NCI-H748 (cell line): ENCODE measurements around the gene PCSK6.
"Not testable (repeated sequence)": the region's sequence is repeated elsewhere in the genome, so short reads cannot be mapped to it uniquely, and the experiment has no call there.

Experiments
- DNase-seq: peaks from one replicate; lab custom pipeline; 2025; ENCODE audit not compliant: unreplicated experiment; lab: John Stamatoyannopoulos, UW

Gene PCSK6

GRCh38 chr15:101463696-101464095 is 25.8 kb downstream of the PCSK6 start:
- not testable (repeated sequence) for DNase-seq

GRCh38 chr15:101463270-101463669 is 26.2 kb downstream of the PCSK6 start:
- DNase-seq: no peak

- no peak for DNase-seq
Measured at GRCh38 chr15:101461097-101461496, 28.4 kb downstream of the PCSK6 start.

DNA sequence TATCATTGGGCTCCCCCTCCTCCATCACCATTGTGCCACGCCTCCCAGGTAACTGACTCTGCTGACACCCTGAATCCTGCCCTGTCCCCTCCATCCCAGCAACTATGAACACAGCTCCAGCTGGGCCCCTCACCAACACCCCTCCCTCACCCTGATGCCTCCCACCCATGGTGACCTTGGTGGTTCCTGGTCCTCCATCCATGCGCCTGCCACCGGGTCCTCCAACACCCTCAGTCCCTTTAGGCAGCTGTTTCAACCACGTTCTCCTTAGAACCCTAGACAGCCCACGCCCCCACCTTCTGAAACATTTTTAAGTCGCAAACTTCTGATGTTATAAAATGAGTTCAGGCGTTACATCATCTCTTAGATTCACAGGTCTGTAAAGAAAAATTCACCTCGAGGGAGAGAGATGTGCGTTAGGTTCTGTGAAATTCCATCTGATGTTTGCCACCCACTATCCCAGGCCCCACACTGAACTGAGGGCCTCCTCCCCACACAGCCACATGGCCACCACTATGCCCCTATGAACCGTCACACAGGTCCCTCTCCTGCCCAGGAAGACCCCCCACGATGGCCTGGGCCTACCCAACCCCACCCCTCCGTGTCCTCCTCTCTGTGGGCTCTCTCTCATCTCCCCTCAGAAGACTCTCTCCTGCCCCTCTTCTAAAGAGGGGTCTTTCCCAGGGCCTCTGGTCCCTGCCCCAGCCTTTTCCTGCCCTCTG is 29.8 kb downstream of the PCSK6 start:
- DNase-seq: no peak

DNA sequence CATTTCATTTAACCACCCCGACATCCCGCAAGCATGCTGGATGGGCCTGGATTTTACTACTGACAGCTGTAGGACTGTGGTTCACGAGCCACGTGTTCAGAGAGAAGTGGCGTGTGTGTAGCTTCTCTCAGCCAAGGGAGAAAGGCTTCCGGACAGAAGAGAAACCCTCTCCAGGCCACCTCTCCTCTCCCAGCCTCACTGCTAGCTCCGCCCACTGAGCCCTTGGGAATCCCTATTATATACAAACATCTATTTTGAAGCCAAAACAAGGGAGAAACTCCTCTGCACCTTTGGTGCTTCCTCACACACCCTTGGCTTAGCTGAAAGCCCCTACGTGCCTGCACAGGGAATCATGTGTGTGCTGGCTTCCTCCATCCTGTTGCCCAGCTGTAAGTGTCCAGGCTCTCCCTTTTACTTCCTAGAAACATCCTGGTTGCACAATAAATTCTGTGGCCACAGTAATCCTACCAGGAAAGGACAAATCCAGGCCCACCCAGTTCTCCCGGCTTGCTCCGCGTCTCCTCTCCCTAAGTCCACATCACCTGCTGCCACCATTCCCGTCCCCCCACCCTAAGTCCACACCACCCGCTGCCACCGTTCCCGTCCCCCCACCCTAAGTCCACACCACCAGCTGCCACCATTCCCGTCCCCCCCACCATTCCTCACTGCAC is 30.5 kb downstream of the PCSK6 start:
- DNase-seq: no peak

- no peak for DNase-seq
Measured at GRCh38 chr15:101458158-101458900, 31.2 kb downstream of the PCSK6 start.

DNA sequence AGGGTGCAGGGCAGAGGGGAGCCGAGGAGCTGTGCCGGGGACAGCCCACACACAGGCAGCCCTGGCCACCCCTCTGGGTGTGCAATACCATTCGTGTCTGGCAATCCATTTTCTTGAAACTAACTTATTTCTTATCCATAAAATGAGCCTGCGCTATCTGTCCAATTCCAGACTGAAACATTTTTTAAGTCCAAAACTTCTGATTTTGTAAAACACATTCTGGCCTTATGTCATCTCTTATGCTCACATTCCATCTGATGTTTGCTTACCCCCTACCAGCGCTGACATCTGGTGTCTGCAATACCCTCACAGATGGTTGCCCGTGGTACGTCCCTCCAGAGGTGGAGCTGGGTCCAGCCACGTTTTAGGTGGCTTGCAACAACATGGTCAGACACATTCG is 31.8 kb downstream of the PCSK6 start:
- DNase-seq: no peak

DNA sequence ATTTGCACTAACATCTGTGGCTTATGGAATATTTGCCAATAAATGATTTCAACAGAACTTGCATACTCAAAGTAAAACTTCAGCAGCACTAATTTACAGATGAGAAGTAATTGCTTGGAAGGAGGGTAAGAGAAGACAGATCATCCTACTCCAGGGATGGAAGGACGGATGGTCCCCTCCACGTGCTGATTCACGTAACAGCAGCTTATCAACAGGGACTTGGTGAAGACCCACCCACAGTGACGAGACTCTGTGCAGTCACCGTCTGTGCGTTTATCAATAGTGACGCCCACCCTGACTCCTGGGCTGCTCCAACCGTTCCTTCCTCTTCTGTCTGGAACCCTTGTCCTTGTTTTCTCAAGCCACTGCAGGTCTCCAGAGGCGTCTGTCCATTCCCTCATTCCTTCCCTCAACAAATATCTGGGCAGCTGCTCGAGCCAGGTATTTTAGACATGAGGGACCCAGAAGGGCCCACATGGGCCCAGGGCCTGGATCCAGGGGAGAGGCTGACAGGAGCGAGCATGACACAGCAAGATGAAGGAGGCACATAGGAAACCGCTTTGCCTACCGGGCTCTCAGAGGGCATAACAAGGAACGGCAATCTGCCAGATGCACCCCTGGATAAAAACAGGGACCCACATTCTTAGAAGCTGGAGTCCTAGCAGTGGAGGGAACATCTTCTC is 33.3 kb downstream of the PCSK6 start:
- DNase-seq: no peak

DNA sequence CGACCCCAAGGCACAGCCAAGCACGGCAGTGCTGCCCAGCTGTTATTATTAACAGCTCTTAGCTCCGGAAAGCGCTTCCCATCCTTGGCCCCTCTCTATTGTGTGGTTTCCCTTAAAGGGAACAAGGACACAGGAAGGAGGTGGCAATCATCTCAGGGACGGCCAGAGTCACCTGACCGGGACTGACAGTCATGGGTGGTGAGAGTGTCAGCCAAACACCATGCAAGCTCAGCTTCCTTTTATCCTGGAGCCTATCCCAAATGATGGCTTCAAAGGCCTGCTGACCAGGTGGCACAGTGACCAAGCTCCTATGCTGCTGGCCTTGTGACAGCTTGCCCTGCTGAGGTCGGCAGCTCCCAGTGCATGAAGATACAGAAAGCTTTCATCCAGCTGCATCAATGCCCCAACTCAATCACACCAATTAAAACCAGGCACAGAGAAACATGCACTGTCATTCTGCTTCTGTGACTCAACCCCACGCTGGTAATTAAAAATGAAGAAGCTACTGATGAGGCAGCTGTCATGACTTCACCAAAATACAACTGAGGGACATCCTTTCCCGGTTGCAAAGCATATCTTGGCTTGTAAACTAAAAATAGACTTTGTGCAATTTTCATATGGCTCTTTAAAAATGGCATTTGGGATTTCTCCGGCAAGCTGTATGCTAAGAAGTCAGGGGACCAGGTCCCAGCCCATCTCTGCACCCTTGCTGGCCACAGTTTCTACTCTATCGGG is 34.0 kb downstream of the PCSK6 start:
- no peak for DNase-seq

GRCh38 chr15:101454781-101455180 is 34.7 kb downstream of the PCSK6 start:
- not testable (repeated sequence) for DNase-seq

DNA sequence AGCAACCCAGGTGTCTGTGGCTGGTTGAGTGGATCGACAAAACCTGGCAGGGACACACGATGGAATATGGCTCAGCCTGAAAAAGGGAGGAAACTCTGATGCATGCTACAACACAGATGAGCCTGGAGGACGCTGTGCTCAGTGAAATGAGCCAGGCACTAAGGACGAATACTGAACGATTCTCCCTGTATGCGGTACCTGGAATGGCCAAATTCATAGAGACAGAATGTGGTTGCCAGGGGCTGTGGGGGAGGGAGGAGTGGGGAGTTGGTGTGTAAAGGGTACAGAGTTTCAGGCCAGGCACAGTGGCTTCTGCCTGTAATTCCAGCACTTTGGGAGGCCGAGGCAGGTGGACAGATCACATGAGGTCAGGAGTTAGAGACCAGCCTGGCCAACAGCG is 35.1 kb downstream of the PCSK6 start:
- no peak for DNase-seq

DNA sequence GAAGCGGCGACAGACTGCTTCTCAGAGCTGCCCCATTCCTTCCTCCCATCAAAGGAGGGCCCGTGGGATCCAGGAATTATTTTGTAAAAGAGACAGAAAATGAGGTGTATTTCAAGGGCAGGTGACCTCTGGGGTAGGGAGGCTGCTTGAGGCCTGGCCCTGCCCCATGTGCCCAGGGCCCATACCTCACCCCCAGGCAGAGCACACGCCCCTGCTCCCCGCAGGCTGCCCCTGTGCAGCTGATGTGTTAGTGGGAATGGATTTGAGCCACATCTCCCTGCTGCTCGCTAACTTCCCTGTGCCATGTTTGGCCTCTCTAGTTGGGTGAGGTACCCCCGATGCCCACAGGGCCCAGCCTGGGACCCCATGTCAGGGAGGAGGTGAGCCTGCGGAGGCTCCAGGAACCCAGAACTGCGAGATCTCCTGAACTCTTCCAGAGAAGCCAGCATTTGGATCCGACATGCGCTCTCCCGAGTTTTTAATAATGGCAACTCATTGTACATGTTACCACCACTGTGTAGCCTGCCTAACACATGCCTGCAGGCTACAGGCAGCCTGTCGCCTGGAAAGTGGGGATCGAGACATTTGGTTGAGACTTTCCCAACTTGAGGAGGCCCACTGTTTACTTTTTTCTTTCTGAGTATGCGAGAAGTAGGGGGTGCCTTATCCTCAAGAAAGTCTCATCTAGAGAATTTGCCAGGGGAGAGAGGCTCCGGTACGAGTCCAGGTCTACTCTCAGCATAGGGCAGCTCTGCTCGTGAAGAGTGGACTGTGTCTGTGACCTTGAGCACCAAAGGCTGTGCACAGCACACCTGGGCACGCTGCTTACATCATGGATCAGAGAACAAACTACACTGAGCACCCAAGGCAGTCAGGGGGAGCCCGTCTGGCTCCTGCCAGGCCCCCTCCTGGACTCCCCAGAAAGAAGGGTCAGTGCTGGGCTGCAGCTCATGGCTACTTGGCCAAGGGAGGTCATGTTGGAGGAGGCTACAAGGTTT is 36.1 kb downstream of the PCSK6 start:
- DNase-seq: no peak

DNA sequence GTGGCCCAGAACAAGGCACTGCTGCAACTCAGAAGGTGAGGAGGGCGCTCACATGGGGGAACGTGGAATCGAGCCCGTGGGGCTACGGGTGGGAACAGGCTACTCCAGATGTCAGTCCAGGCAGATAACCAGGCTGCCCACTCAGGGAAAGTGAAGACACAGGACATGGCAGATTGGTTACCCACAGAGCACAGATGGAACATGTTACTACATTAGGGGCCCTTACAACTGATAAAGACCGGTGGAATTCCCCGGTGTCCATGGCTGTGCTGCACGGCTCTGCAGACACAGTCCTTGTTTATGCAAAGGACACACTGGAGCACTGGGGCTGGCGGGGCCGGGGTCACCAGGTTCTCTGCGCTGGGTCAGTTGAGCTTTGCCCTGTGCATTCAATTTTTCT is 36.9 kb downstream of the PCSK6 start:
- DNase-seq: no peak

DNA sequence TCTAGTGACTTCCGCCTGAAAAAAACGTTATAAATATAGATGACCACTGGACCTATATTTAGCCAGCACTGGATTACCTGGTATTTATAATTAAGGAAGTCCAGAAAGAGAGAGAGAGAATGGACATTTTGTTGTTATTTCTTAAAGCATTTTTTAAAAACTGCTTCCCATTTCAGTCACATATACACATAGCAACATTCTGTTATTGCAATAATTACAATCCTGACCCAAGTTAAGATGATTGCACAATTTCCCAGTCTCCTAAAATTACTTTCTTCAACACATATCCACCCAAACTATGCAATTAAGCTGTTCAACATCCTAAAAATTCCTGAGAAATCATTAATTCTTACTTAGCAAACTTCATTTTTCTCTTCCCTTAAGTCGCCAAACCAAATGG is 37.7 kb downstream of the PCSK6 start:
- DNase-seq: no peak

DNA sequence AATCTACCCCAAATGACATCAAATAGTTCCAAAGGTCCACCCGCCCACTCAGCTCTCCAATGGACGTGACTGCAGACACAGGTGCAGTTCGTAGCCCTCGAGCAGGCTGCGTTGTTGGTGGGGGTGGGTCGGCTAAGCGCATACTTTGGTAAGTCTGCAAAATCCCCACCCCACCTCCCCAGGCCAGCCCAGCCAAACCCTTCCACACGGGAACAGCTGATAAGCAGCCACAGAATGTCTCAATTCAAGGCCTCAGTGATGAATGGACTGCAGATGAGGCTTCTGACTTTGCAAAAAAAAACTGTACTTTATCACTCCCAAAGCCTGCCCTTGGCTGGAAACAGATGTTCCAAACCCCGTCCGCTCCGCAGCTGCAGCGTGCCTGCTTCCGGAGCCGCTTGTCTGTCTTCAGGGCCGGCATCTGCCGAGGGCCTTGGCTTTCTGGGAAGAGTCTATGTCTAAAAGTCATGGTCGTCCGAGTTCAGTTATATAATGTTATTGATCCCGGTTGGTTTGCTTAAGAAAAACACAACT is 38.2 kb downstream of the PCSK6 start:
- DNase-seq: no peak

DNA sequence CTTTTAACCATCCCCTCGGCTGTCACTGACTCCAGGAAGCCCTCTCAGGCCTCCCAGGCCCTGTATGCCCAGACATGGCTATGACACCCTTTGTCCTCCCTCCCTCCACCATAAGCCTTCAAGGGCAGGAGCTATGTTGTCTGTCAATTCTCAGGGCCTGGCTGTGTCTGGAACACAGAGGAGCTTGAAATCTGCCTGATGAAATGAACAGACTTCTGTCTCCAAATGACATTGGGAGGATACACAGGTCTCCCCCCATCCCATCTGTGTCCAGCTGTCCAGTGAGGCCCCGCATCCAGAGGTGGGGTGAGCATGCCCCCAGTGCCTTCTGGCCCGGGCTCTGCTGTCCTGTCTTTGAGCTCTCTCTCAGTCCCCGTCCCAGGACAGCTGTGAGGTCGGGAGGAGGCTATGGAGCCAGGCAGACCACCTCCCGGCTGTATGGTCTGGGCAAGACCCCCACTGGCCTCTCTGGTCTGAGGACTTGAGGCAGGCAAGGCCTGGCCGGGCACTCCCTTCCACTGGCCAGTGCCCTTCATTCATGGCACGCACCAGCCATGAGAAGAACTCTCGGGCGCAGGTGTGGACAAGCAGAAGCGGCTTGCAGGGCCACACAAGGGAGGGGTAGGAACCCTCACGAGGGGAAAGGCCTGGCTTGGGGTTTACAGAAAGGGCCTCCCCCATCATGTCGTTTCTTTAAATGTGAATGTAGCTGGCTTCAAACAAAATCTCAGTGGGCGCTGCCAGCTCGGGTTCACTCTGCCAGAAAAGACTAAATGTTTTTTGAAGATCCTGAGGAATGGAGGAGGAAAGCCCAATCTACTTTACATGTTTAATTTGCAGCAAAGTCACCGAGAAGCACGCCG is 38.9 kb downstream of the PCSK6 start:
- no peak for DNase-seq

GRCh38 chr15:101449471-101450402 is 39.8 kb downstream of the PCSK6 start:
- no peak for DNase-seq
